Epithelial cell of esophagus (primary cell): ENCODE results near the gene IL31RA.

Experiments used
- DNase-seq: peaks from one replicate; pipeline ENCODE4 v3.0.0; 2010; ENCODE audit warnings: low read depth
- H3K4me3 ChIP-seq: 2 replicates; pipeline ENCODE4 v1.5.1; 2011; ENCODE audit warnings: mild to moderate bottlenecking, low read length, control low read depth
- TF ChIP-seq, protein P1 (sequence below): IDR thresholded peaks from 2 replicates; pipeline ENCODE4 v1.5.1; 2011; ENCODE audit warnings: low read depth, mild to moderate bottlenecking, low read length, control low read depth, inconsistent platforms; ENCODE audit not compliant: insufficient read depth; ENCODE audit errors: missing control alignments

IL31RA gene

GRCh38 chr5:55969956-55970355 is 118.8 kb downstream of the IL31RA start:
- TF ChIP-seq, protein P1, sequence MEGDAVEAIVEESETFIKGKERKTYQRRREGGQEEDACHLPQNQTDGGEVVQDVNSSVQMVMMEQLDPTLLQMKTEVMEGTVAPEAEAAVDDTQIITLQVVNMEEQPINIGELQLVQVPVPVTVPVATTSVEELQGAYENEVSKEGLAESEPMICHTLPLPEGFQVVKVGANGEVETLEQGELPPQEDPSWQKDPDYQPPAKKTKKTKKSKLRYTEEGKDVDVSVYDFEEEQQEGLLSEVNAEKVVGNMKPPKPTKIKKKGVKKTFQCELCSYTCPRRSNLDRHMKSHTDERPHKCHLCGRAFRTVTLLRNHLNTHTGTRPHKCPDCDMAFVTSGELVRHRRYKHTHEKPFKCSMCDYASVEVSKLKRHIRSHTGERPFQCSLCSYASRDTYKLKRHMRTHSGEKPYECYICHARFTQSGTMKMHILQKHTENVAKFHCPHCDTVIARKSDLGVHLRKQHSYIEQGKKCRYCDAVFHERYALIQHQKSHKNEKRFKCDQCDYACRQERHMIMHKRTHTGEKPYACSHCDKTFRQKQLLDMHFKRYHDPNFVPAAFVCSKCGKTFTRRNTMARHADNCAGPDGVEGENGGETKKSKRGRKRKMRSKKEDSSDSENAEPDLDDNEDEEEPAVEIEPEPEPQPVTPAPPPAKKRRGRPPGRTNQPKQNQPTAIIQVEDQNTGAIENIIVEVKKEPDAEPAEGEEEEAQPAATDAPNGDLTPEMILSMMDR = no peak
- DNase-seq = peak; percentile 37
- H3K4me3 ChIP-seq = no peak overlapping the region
